ENCODE results near the gene PKN2. TPM values are rescaled to one million over a fixed set of nuclear protein-coding genes. Genes with fewer than 3 reads are reported as not detected.
"Not testable (repeated sequence)": the region's sequence is repeated elsewhere in the genome, so short reads cannot be mapped to it uniquely, and the experiment has no call there.

PKN2 gene
- total RNA-seq, 3 donors from 2014 or later, result 10.9 to 12.8 (median 11.7) TPM

- Mint-ChIP-seq H3K4me3 (no peak overlapping the region), H3K4me1 (ENCODE audit: low read depth) (peaks cover 38% of the 10 kb centered on the region), H3K27me3 (ENCODE audit: low read depth) (no peaks in the 10 kb centered on the region), H3K36me3 (ENCODE audit: insufficient read depth) (peaks cover 17% of the 10 kb centered on the region), H3K9me3 (no peaks in the 10 kb centered on the region)
- no peak for DNase-seq
- no peak for ATAC-seq
Observed at GRCh38 chr1:88877911-88878310, 193.8 kb downstream of the PKN2 start.

DNA sequence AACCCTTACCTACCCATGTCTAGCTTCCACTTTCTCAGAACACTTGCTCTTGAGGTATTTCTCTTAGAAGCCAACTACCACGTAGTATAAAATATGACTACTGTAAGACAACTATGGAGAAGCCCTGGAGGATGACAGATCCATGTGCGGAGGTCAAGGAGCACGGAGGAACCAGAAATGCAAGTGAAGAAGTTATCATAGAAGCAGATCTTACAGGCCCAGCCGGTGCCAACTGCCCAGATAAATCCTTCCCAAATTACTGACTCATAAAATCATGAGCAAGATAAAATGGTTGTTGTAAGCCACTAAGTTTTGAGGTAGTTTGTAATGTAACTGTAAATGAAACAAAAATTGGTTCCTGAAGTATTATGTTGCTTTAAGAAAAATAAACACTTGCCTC is 194.7 kb downstream of the PKN2 start:
- Mint-ChIP-seq H3K27me3 (ENCODE audit: low read depth) (no peaks in the 10 kb centered on the region), H3K4me1 (ENCODE audit: low read depth) (peaks cover 43% of the 10 kb centered on the region), H3K4me3 (no peak overlapping the region), H3K9me3 (no peaks in the 10 kb centered on the region), H3K36me3 (ENCODE audit: insufficient read depth) (peaks cover 21% of the 10 kb centered on the region)
- ATAC-seq, result no peak
- DNase-seq, result no peak

GRCh38 chr1:88880717-88881116 is 196.6 kb downstream of the PKN2 start:
- H3K4me3 Mint-ChIP-seq; H3K27me3 Mint-ChIP-seq (ENCODE audit: low read depth); DNase-seq; H3K9me3 Mint-ChIP-seq; ATAC-seq: not testable (repeated sequence)
- Mint-ChIP-seq H3K36me3 (ENCODE audit: insufficient read depth) (peaks cover 18% of the 10 kb centered on the region), H3K4me1 (ENCODE audit: low read depth) (peaks cover 38% of the 10 kb centered on the region)

- DNase-seq (no peak), ATAC-seq (no peak)
- Mint-ChIP-seq H3K9me3 (no peaks in the 10 kb centered on the region), H3K4me1 (ENCODE audit: low read depth) (peaks cover 41% of the 10 kb centered on the region), H3K36me3 (ENCODE audit: insufficient read depth) (peaks cover 24% of the 10 kb centered on the region), H3K27me3 (ENCODE audit: low read depth) (no peaks in the 10 kb centered on the region), H3K4me3 (no peak overlapping the region)
Observed at GRCh38 chr1:88883156-88883555, 199.1 kb downstream of the PKN2 start.

Other genes starting within 250 kb of the PKN2 start
- gene GTF2B, start 207.3 kb downstream of the PKN2 start, total RNA-seq, result 10 to 100 TPM; 39.3 to 44.0 (median 39.6) TPM